Measurements from ENCODE around the gene EFCAB14. TPM values are rescaled to one million over a fixed set of nuclear protein-coding genes. Genes with fewer than 3 reads are reported as not detected.
"Not testable (repeated sequence)": the region's sequence is repeated elsewhere in the genome, so short reads cannot be mapped to it uniquely, and the experiment has no call there.

Gene EFCAB14
- total RNA-seq, 8 experiments from 2014 or later, result 14.5 to 56.9 (median 31.0) TPM

- H3K4me1 ChIP-seq (replicated peaks in 1 of 2), result peaks cover 19 to 22% of the 10 kb centered on the region in 2 donors
- peak overlapping the region in 4 of 5 donors; percentile 73 to 100 (median 90) for H3K4me3 ChIP-seq
- WGBS, 10 experiments, result 0 to 100% (median 30%) methylated on average over 1 to 3 of the region's 3 CpGs; no CpG with 5 or more reads in 1 of the 10 experiments
- H3K27ac ChIP-seq, result no peak overlapping the region
- in situ Hi-C loops (cut with MboI; ENCODE audit: low pct_unique_long_range_greater_than_20kb in 2 of 9, low sequenced_read_pairs in 9 of 9, unreplicated experiment in 9 of 9), result loop anchor here in 2 of 9 experiments (25.0 kb wide), 1 partner anchor 282 kb away; no protein-coding TSS in a partner anchor
- ATAC-seq (replicated peaks in 6 of 8), result peak in 5 of 8 experiments; percentile 1 to 12 (median 6)
Measured at GRCh38 chr1:46719689-46720088, 775 bp upstream of the EFCAB14 start.

GRCh38 chr1:46718340-46718726, 581 bp downstream of the EFCAB14 start:
- ATAC-seq (replicated peaks in 6 of 8), result peak in 3 of 8 experiments; percentile 2 to 19 (median 8)
- Histone ChIP-seq H3K27ac (peak overlapping the region; percentile 19 to 70), H3K4me3 (peak overlapping the region; percentile 69 to 100 (median 82)), H3K4me1 (replicated peaks in 1 of 2) (peaks cover 18 to 22% of the 10 kb centered on the region in 2 donors)
- WGBS, 10 experiments, result 0 to 13% (median 3%) methylated on average over 1 to 10 of the region's 12 CpGs; no CpG with 5 or more reads in 5 of the 10 experiments
- in situ Hi-C loops (cut with MboI; ENCODE audit: low pct_unique_long_range_greater_than_20kb in 2 of 9, low sequenced_read_pairs in 9 of 9, unreplicated experiment in 9 of 9), result loop anchor here in 2 of 9 experiments (25.0 kb wide), 1 partner anchor 281 kb away; no protein-coding TSS in a partner anchor

- H3K27ac ChIP-seq, result no peak overlapping the region
- WGBS, 10 experiments, result 0 to 77% (median 67%) methylated on average over 1 to 9 of the region's 9 CpGs
- no peak for ATAC-seq (replicated peaks in 6 of 8)
- H3K4me1 ChIP-seq (replicated peaks in 1 of 2), result peaks cover 18 to 22% of the 10 kb centered on the region in 2 donors
- in situ Hi-C loops (cut with MboI; ENCODE audit: low pct_unique_long_range_greater_than_20kb in 2 of 9, low sequenced_read_pairs in 9 of 9, unreplicated experiment in 9 of 9), result loop anchor here in 2 of 9 experiments (25.0 kb wide), 1 partner anchor 280 kb away; no protein-coding TSS in a partner anchor
- H3K4me3 ChIP-seq, result peak overlapping the region; percentile 69 to 100 (median 82)
Measured at GRCh38 chr1:46717654-46718053, 1.3 kb downstream of the EFCAB14 start.

GRCh38 chr1:46714976-46715375, 3.9 kb downstream of the EFCAB14 start:
- H3K27ac ChIP-seq, result no peak overlapping the region
- no peak overlapping the region for H3K4me3 ChIP-seq
- peaks cover 18 to 22% of the 10 kb centered on the region in 2 donors for H3K4me1 ChIP-seq (replicated peaks in 1 of 2)
- in situ Hi-C loops (cut with MboI; ENCODE audit: low pct_unique_long_range_greater_than_20kb in 2 of 9, low sequenced_read_pairs in 9 of 9, unreplicated experiment in 9 of 9), result loop anchor here in 2 of 9 experiments (25.0 kb wide), 1 partner anchor 278 kb away; no protein-coding TSS in a partner anchor
- WGBS, 10 experiments, result 49 to 100% (median 92%) methylated on average over 2 to 3 of the region's 3 CpGs
- ATAC-seq (replicated peaks in 6 of 8), result no peak

GRCh38 chr1:46708121-46708520, 10.8 kb downstream of the EFCAB14 start:
- Histone ChIP-seq H3K4me3 (no peak overlapping the region), H3K4me1 (replicated peaks in 1 of 2) (no peaks in the 10 kb centered on the region), H3K27ac (no peak overlapping the region)
- WGBS, 10 experiments, result 80 to 100% (median 100%) methylated on average over 1 of the region's 1 CpG; no CpG with 5 or more reads in 1 of the 10 experiments
- in situ Hi-C loops (cut with MboI; ENCODE audit: low pct_unique_long_range_greater_than_20kb in 2 of 9, low sequenced_read_pairs in 9 of 9, unreplicated experiment in 9 of 9), result loop anchor here in 2 of 9 experiments (25.0 kb wide), 1 partner anchor 271 kb away; no protein-coding TSS in a partner anchor
- no peak for ATAC-seq (replicated peaks in 6 of 8)

- H3K27ac ChIP-seq, result no peak overlapping the region
- no peak for ATAC-seq (replicated peaks in 6 of 8)
- in situ Hi-C loops (cut with MboI; ENCODE audit: low pct_unique_long_range_greater_than_20kb in 2 of 9, low sequenced_read_pairs in 9 of 9, unreplicated experiment in 9 of 9), result loop anchor here in 2 of 9 experiments (25.0 kb wide), 1 partner anchor 268 kb away; no protein-coding TSS in a partner anchor
- no peak overlapping the region for H3K4me3 ChIP-seq
- no peaks in the 10 kb centered on the region for H3K4me1 ChIP-seq (replicated peaks in 1 of 2)
- WGBS, 10 experiments, result 80 to 98% (median 93%) methylated on average over 2 to 9 of the region's 9 CpGs; no CpG with 5 or more reads in 2 of the 10 experiments
Measured at GRCh38 chr1:46705408-46705807, 13.5 kb downstream of the EFCAB14 start.

GRCh38 chr1:46703927-46704641, 14.8 kb downstream of the EFCAB14 start:
- no peak for ATAC-seq (replicated peaks in 6 of 8)
- in situ Hi-C loops (cut with MboI; ENCODE audit: low pct_unique_long_range_greater_than_20kb in 2 of 9, low sequenced_read_pairs in 9 of 9, unreplicated experiment in 9 of 9), result loop anchor here in 2 of 9 experiments (25.0 kb wide), 1 partner anchor 267 kb away; no protein-coding TSS in a partner anchor
- no peak overlapping the region for H3K27ac ChIP-seq

GRCh38 chr1:46699666-46700065, 19.2 kb downstream of the EFCAB14 start:
- Histone ChIP-seq H3K4me1 (replicated peaks in 1 of 2) (no peaks in the 10 kb centered on the region), H3K27ac (no peak overlapping the region), H3K4me3 (no peak overlapping the region)
- ATAC-seq (replicated peaks in 6 of 8), result no peak
- 38 to 100% (median 89%) methylated on average over 1 to 3 of the region's 3 CpGs for WGBS, 10 experiments
- in situ Hi-C loops (cut with MboI; ENCODE audit: low pct_unique_long_range_greater_than_20kb in 2 of 9, low sequenced_read_pairs in 9 of 9, unreplicated experiment in 9 of 9), result loop anchor here in 2 of 9 experiments (25.0 kb wide), 1 partner anchor 262 kb away; no protein-coding TSS in a partner anchor

More at GRCh38 chr1:46703927-46704641, 14.8 kb downstream of the EFCAB14 start:
- WGBS, 10 experiments, result 70 to 100% (median 92%) methylated on average over 2 to 3 of the region's 3 CpGs; no CpG with 5 or more reads in 3 of the 10 experiments
- H3K4me1 ChIP-seq (replicated peaks in 1 of 2), result no peaks in the 10 kb centered on the region
- H3K4me3 ChIP-seq, result no peak overlapping the region

- ATAC-seq (replicated peaks in 6 of 8), result no peak
- Histone ChIP-seq H3K27ac (no peak overlapping the region), H3K4me3 (no peak overlapping the region), H3K4me1 (replicated peaks in 1 of 2) (peaks cover 6 to 11% of the 10 kb centered on the region in 2 donors)
- WGBS, 10 experiments, result 83 to 100% (median 98%) methylated on average over 1 to 2 of the region's 2 CpGs; no CpG with 5 or more reads in 4 of the 10 experiments
- in situ Hi-C loops (cut with MboI; ENCODE audit: low pct_unique_long_range_greater_than_20kb in 2 of 9, low sequenced_read_pairs in 9 of 9, unreplicated experiment in 9 of 9), result no loop called here
Measured at GRCh38 chr1:46697053-46697452, 21.9 kb downstream of the EFCAB14 start.

- in situ Hi-C loops (cut with MboI; ENCODE audit: low pct_unique_long_range_greater_than_20kb in 2 of 9, low sequenced_read_pairs in 9 of 9, unreplicated experiment in 9 of 9); H3K4me3 ChIP-seq; H3K27ac ChIP-seq; ATAC-seq (replicated peaks in 6 of 8): not testable (repeated sequence)
- WGBS, 10 experiments, result no CpG with 5 or more reads among the region's 4 CpGs
- peaks cover 17 to 21% of the 10 kb centered on the region in 2 donors for H3K4me1 ChIP-seq (replicated peaks in 1 of 2)
Measured at GRCh38 chr1:46694676-46695075, 24.2 kb downstream of the EFCAB14 start.

- WGBS, 10 experiments, result 17 to 80% (median 55%) methylated on average over 1 to 3 of the region's 3 CpGs
- Histone ChIP-seq H3K27ac (no peak overlapping the region), H3K4me3 (no peak overlapping the region), H3K4me1 (replicated peaks in 1 of 2) (peaks cover 17 to 21% of the 10 kb centered on the region in 2 donors)
- ATAC-seq (replicated peaks in 6 of 8), result no peak
- in situ Hi-C loops (cut with MboI; ENCODE audit: low pct_unique_long_range_greater_than_20kb in 2 of 9, low sequenced_read_pairs in 9 of 9, unreplicated experiment in 9 of 9), result no loop called here
Measured at GRCh38 chr1:46692811-46693770, 25.8 kb downstream of the EFCAB14 start.

GRCh38 chr1:46691997-46692790, 26.7 kb downstream of the EFCAB14 start:
- in situ Hi-C loops (cut with MboI; ENCODE audit: low pct_unique_long_range_greater_than_20kb in 2 of 9, low sequenced_read_pairs in 9 of 9, unreplicated experiment in 9 of 9), result no loop called here
- 66 to 97% (median 85%) methylated on average over 1 to 6 of the region's 6 CpGs; no CpG with 5 or more reads in 1 of the 10 experiments for WGBS, 10 experiments
- Histone ChIP-seq H3K4me1 (replicated peaks in 1 of 2) (peaks cover 17 to 21% of the 10 kb centered on the region in 2 donors), H3K27ac (no peak overlapping the region), H3K4me3 (no peak overlapping the region)
- ATAC-seq (replicated peaks in 6 of 8), result peak in 1 of 8 experiments; percentile 33

All from motor neuron (in vitro differentiated cells).